ENCODE results near the gene BARHL2.

The BARHL2 gene

DNA sequence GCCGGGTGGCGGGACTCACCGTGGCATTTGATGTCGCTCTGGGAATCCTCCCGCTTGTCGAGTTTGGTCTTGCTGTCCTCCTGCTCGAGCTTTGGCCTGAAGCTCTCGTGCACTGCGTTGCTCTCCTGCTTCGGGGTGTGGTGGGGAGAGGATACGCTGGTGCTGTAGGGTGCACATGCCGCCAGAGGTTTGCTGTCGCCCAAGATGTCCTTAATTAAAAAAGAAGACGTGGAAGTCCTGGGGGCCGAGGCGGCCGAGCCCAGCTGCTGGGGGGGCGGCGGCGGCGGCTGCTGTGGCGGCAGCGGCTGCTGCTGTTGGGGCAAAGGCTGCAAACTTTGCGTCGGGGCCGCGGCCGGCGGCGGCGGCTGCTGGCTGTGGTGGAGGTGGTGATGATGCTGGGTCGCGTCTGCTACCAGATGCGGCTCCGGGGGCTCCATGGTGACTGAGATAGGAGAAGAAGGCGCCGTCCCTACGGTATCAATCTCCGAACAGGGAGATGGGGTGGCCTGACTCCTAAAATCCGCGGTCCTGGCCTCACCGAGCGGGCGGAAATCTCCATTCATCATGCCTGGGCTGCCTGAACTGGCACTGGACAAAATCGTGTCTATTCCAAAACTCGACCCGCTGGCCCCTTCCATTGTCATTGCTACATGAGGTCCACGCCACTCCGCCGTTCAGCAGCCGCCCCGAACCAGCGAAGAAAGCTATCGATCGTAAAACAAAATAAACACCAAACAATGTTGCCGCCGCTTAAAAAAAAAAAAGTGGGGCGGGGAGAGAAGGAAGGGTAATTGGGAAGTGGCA lies at the start of gene BARHL2:
Gene BARHL2, minus strand, starts transcription at position 751 of the 804 bp plus-strand sequence. Its CDS starts 107 bp downstream, at position 644.
- DNase-seq, result no peak

DNA sequence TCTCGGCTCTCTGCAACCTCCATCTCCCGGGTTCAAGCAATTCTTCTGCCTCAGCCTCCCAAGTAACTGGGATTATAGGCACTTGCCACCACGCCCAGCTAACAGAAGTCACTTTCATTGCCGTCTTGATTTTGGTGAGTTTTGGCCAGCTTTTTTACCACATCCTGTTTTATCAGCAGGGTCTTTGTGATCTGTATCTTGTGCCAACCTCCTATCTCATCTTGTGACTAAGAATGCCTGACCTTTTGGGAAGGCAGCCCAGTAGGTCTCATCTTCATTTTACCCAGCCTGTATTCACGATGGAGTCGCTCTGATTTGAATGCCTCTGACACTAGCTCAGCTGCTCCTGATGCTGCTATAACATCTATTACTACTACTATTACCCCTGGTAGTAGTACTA lies 46.8 kb upstream of the BARHL2 start:
- no peak for DNase-seq

DNA sequence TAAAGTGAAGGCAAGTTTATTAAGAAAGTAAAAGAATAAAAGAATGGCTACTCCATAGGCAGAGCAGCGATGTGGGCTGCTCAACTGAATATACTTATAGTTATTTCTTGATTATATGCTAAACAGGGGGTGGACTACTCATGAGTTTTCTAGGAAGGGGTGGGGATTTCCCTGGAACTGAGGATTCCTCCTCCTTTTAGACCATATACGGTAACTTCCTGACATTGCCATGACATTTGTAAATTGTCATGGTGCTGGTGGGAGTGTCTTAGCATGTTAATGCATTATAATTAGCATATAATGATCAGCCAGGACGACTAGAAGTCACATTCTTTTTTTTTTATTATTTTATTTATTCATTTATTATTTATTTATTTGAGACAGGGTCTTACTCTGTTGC lies 46.4 kb upstream of the BARHL2 start:
- DNase-seq, result no peak

DNA sequence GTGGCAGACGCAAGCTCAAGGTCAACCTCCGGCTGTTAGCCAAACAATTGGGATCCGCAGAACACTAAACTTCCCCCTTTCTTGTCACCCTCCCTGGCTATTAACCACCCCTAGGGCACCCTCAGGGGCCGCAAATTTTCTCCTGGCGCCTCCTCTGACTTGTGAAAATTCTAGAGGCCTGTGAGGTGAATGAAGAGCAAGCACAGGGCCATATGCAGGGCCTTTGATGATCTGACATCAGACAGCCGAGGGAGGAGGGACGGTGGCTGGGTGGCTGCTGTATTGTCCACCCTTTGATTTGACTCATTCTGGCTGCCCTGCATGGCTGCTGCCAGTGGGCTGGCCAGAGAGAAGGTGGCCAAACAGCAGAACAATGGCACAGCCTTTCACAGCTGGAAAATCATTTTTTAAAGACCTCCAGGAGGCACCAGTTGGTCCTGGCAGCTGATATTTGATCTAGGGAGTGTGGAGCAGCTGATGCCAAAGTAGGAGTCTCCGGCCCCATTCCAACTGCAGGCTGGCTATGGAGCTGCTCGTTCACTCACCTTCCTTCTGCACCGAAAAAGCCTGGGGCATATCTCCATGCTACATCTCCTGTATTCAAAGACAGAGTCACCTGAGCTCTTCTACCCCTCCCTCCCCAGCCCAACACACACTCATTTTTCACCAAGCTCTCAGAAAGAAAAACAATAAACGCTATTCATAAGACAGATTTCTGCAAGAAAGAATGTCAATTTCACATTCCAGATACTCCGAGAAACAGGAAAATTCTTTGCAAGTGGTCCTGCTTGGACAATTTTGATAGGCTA lies 44.9 kb upstream of the BARHL2 start:
- peak; percentile 28 for DNase-seq

DNA sequence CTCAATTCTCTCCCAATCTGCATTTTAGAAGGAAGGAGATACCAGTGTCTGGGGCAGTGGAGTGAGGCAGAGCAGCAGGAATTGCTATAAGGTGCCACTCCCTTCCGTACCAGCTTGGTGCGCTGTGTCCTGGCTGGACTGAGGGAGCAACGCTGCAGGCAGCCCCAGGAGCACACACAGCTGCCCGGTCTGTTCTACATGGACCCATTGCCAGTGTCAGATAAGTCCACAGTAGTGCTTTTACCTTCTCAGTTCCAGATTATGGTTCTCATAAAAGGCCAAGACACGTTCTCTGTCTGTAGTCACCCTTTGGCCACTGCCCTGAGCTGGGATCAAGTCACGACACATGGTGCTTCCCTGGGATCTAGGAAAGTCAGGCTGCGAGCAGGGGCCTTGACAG lies 44.1 kb upstream of the BARHL2 start:
- no peak for DNase-seq

DNA sequence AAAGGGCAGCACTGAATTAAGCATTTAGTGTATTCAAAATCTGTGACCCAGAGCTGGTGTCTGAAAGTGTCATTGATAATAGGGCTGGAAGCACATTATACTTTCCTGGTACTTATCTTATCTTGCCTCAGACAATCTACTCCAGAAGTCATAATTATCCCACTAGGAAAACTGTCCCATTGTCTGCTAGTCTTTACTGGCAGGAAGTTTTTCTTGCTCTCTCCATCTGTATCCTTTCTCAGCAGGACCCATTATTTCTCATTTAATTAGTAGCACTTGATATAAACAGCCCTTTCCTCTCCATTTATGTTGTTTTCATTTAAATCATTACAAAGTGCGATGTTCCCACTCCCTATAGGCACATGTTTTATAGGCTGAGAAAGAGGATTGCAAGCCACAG lies 36.5 kb upstream of the BARHL2 start:
- DNase-seq, result no peak

DNA sequence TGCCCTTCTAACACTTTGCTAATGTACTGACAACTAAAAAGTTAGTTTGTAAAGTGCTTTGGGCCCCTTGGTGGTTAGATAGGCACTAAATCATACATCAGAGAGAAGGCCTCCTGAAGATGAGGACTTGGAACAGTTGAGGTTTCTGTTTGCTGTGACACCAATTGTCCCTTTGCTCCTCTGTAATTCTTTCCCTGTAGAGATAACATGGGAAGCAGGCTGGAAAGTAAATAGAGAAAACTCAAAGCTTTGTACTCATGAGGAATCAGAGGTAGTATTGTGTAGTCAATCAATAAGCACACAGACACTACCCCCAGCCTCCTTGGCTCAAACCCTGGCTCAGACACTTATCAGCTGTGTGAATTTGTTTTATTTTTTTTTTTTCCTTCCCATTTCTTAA lies 31.6 kb upstream of the BARHL2 start:
- no peak for DNase-seq

DNA sequence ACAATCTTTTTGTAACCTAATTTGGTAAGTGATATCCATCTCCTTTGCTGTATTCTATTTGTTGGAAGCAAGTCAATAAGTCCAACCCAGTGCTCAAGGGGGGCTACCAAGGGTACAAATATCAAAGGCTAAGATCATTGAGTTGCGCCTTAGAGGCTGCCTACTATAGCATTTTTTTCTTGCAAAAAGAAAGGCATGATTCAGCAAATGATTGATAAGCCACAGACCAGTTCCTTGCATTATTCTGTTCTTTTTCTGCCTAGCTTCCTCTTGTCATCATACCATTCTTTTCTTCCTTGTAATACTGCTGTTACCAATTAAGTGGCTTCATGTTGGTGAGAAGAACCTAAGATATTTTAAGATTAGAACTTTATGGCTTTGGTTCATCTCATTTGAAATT lies 29.8 kb upstream of the BARHL2 start:
- no peak for DNase-seq

DNA sequence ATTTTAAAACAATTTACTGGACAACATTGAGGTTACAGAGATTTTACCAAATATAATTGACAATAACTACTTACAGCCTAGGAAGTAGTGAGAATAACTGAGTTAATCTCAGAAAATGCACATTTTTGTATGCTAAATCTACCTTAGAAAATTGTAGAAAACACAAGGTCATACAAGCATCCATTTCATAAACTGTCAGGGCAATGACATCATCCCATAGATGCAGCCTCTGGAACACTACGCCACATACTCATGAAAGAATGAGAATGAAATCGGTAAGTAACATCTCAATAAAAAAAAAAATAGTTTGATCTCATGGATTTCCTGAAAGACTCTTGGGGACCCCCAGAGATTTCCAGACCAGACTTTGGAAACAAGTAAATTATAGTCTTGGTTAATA lies 28.9 kb upstream of the BARHL2 start:
- no peak for DNase-seq

DNA sequence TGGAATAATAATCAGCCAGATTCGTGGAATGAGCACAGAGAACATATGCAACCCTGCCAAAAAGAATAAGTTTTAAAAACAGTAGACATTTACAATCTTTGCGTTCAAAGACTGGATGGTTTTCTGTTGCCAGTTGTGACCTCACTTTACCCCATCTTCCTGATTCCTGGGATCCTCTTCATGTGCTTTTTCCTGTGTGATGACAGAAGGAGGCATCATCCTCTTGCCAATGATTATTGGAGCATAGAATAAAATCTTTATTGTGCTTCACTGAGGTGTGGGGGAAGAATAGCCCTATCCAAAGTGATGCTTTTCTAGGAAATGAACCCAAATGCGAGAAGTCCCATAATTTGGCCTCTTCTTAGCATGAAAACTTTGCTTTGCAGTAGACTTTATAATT lies 15.0 kb upstream of the BARHL2 start:
- DNase-seq, result no peak

DNA sequence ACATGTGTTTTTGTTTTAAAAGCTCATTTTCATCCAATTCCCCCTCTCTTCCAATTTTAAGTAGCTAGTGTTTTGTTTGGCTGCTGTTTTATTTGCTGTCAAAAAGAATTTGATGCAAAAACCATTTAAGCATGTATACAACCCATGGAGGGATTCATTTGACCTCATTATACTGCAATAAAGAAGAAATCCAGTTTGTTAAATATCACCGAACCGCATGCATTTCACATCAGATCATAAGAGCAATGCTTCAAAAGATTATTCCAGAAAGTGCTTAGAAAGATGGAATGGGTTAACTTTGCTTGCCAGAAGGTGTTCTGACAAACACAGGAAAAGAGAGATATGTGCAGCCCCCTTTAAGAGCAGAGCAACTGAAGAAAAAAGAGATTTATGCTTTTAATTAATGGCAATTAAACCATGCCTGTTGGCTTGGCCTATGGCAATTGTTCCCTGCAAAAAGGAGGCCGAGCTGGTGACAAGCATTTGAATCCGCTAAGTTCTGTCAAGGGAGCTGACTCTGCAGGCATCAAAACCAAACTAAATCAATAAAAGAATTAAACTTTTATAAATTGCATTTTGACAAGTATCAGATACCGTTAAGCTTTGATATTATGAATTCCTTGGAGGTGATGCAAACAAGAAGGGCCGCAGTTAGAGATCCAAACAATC lies 14.4 kb upstream of the BARHL2 start:
- no peak for DNase-seq

DNA sequence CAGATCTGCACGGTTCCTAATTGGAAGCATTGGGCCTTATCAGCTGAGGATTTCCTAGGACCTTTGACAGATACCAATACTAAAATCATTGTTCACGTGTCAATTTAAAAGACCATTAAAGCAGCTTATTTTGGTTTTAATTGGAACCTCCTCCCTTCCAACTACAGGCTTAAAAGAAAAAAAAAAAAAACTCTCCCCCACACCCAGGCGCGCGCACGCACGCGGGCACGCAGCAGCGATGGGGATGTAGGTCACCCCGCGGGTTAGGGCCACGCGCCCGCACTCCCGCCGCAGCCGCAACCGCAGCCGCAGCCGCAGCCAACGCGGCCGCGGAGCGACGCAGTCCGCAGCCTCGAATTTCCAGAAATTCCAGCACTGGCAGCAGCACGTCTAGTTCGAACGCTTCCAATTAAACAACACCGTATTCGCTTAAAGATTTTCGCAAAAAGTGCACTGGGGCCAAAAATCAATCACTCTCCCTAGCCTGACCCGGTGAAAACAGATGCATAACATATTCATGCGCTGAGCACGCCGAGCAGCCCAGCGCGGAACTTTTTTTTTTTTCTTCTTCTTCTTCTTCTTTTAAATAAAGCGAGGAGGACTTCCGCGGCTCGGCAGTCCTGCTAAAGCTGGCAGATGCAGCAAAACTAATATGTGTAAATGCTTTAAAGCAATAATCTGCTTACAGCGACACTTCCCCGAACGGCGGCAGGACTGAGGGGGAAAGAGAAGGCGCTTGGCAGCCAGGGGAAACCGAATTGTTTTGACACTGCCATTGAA lies 13.3 kb upstream of the BARHL2 start:
- no peak for DNase-seq

DNA sequence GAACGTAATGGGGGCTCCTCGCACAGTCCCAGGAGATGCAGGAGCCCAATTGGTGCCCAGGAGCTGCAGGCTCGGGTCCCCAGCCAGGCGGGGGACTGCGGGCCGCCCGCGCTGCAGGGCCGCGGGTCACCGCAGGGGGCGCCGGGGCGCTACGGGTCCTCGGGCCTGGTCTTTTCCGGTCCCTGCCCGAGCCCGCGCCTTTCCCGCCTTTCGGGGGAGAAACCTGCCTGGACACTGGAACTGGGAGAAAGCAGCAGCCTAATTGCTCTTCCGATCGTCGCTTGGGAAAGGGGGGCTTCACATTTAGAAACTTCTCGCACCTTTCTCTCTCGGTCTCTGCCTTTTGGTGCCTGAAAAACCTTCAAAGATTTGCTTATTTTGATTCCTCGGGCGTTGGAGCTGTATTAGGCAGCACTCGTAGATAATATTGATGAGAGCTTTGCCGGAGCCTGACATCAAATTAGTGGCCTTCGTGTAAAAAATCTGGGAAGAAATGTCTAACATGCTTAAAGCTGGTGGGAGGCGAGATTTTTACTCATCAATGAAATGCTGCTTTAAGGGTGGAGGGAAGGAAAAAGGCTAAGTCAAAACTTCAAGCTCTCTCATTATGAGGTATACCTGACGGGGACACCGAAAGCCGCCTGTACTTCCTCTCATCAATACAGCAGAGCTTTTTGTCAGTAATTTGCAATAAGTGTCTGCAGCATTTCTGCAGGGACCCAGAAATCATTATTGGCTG lies 12.6 kb upstream of the BARHL2 start:
- DNase-seq, result peak; percentile 45

DNA sequence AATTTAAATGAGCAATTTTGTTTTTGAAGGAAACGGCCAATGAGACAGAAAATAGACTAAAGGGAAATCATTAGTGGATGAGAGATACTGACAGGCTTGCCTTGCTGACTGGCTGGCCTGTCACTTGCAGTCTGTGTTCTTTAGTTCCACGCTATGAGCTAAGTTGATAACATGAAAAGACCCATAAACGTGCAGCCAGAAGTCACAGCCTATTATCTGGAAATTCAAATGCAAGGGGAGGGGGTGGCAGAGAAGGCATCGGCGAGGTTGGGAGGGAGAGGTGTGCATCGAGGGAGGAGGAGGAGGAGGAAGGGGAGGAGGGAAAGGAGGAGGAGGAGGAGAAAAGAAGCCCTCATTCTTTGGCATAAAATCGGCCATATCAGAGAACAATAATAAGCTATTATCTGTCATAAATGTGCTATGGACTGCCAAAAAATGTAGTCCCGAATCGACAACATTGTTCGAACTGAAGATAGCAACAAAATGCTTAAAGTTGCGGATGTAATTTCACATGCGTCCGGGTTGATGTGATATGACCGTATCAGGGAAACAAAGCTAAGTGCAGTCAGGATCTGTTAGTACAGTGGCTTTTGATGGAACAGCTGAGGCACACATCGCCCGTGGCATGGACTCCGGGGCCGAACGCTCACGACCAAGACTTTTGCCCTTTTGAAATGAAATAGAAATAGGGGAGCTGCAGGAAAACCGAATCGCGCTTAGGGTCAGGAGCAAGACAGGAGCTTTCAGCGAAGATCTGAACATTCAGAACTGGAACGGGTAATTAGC lies 11.6 kb upstream of the BARHL2 start:
- no peak for DNase-seq

DNA sequence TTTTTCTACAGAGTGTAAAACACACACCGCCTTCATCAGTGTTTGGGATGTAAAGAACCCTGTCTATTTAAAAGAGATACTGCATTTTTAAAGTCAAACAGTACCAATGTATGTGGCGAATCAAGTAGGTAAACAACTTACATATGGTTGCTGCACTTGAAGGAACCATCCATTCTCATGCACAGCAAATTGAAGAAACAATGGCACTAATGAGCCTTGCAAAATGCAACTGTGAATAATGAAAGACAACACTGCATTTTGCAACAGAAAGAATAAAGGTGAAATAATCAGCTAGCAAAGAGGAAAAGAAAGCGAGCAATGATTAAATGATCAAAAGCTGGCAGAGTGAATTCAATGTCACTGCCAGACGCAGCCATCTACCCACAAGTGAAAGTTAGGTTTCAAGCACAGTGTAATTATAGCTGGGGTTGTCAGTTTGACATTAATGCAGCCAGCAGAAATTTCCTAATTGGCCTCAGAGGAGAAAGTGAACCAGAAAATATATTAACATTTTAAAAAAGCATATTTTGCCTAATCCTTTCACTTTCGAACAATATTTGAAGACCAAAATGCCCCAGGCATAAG lies 10.9 kb upstream of the BARHL2 start:
- no peak for DNase-seq

DNA sequence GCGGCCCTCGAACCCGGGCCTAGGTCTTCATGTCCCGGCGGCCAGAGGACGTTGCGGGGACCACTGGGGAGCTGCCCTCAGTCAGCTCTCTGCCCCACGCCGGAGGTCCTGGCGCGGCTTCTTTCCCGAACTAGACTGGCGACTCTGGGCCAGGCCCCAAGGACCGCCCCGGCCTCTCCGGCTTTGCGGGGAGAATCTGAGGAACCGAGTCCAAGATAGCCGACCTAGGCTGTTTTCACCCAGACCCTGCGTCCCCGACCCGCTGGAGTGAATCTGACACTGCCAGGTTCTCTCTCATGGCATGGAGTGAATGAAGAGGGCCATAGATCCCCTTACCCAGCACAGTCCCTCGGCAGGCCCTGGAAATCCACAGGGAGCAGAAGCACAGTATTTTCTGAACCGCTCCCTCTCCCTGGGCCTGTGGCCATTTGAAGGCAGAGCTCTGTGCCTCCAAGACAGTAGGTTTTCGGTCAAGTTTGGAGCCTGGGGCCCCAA lies 9.9 kb upstream of the BARHL2 start:
- DNase-seq, result no peak

DNA sequence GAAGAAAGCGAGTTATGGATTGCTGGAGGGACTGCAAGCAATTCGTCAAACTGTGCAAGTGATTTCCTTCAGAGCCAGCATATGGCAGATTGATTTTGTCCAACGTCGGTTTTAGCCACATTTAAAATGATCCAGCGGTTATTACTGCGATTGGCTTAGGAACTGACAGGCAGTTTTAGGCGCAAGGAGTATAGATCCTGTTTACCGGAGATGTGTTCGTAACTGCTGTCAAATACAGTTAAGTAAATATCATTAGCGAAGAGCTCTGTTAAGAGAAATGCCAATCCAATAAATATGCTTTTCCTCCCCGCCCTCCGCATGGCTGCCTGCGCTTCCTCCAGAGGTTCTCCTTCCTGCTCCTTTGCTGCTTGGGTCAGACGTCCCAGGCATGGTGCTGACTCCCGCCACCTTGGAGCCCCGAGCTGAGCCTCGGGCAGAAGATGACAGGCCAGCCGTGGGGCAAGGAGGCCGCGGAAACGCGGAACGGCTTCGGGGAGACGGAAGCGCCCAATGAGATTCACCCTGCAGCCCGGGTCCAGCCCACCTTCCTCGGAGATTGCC lies 9.4 kb upstream of the BARHL2 start:
- DNase-seq, result no peak

DNA sequence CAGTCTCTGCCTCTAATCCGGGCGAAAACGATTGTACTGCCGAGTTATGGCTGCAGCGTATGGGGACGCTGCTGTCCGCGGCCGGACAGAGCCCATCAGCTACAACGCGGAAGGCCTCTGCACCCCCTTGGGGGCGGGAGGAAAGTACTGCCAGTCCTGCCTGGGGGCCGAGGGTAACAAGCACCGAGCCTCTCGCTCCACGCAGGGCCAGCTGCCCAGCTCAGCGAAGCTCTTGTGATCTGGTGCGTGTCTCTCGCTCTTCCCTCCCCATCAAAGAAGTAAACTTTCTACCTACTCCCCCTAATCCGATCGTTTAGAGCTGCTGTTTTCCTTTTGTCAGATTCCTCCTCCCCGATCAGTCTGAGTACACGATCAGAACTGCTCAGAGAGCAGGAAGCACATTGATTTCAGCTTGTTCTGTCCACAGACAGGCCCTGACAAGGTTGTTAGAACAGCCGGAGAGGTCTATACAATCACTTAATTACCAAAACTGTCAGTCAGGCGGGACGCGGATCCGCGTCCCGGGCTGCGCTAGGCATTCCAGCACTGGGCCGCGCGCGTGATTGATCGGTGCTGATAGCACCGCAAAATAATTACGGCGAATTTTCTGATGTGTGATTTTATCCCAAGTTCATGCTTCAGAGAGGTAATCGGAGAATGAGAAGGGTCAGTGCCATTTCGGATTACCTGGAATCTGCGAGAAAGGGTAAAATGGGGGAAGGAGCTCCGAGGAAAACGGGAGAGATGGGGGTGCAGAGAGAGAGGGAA lies 8.7 kb upstream of the BARHL2 start:
- no peak for DNase-seq

DNA sequence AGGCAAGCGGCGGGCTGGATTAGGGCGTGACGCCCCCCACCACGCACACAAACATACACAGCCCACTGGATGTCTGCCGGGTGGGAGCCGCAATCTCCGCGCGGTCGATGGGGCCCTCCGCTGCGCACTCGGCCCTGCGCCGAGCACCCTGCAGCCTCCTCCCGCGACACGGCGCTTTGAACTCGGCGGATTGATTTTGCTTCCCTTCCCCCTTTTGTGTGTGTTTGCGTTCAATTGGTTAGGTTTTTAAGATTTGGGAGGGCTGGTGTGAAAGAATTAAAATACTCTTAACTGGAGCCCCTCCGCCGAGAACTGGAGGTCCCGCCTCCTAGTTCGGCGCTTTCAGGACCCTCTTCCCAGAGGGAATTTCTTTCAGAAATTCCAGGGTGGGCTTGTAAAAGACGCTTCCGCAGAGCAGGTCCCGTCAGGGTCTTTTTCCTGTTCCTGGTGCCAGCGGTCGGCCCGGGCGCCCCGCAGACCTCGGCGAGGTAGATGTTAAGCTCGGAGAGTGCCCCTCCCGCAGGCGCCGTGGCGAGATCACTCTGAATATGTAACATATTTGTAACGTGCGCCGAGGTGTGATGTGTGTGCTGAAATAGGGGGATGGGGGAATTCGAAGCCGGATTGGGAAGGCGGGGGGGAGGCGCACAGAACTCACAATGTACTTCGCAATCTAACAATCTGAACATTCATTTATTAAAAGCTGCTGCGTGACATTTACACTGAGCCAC lies 8.0 kb upstream of the BARHL2 start:
- DNase-seq, result no peak
